ENCODE data around the gene RCC1.

GRCh38 chr1:28545246-28545628, 39.4 kb downstream of the RCC1 start:
- TF ChIP-seq CTCF (IDR thresholded peaks at IDR 0.05), result no peak
- no peak for TF ChIP-seq TCF7L2 (IDR thresholded peaks at IDR 0.05; ENCODE audit: low read depth, low read length)
- TF ChIP-seq SIN3A (IDR thresholded peaks at IDR 0.05; ENCODE audit: borderline replicate concordance, insufficient read depth, low read depth, low read length), result no peak

Data from Panc1 (cell line).